ENCODE data around the gene TRIM46.

Gene TRIM46

GRCh38 chr1:155174324-155175280 lies 953 bp downstream of the TRIM46 start:
- H3K27ac Mint-ChIP-seq, result peak overlapping the region; percentile 87
- H3K9me3 Mint-ChIP-seq, result no peaks in the 10 kb centered on the region
- H3K27me3 Mint-ChIP-seq, result no peaks in the 10 kb centered on the region
- H3K4me1 Mint-ChIP-seq (ENCODE audit: low read depth), result peaks cover 55% of the 10 kb centered on the region
- peak overlapping the region; percentile 98 for H3K4me3 Mint-ChIP-seq
- H3K36me3 Mint-ChIP-seq (ENCODE audit: low read depth), result peaks cover 31% of the 10 kb centered on the region

GRCh38 chr1:155175281-155175926 lies 1.8 kb downstream of the TRIM46 start:
- Mint-ChIP-seq H3K4me3 (peak overlapping the region; percentile 98), H3K27ac (no peak overlapping the region), H3K9me3 (no peaks in the 10 kb centered on the region), H3K36me3 (ENCODE audit: low read depth) (peaks cover 25% of the 10 kb centered on the region), H3K4me1 (ENCODE audit: low read depth) (peaks cover 55% of the 10 kb centered on the region), H3K27me3 (no peaks in the 10 kb centered on the region)

DNA sequence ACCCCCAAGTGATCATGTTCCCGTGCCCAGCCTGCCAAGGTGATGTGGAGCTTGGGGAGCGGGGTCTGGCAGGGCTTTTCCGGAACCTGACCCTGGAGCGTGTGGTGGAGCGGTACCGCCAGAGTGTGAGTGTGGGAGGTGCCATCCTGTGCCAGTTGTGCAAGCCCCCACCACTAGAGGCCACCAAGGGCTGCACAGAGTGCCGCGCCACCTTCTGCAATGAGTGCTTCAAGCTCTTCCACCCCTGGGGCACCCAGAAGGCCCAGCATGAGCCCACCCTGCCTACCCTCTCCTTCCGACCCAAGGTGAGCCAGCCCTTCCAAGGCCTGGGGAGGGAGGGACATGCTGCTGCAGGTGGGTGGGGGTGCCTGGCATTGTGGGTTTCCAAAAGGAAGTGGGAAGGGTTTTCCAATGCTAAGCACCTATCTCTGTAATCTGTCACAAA lies 2.3 kb downstream of the TRIM46 start:
- Mint-ChIP-seq H3K27me3 (no peaks in the 10 kb centered on the region), H3K4me3 (no peak overlapping the region), H3K9me3 (no peaks in the 10 kb centered on the region), H3K27ac (no peak overlapping the region), H3K4me1 (ENCODE audit: low read depth) (peaks cover 55% of the 10 kb centered on the region), H3K36me3 (ENCODE audit: low read depth) (peaks cover 23% of the 10 kb centered on the region)

DNA sequence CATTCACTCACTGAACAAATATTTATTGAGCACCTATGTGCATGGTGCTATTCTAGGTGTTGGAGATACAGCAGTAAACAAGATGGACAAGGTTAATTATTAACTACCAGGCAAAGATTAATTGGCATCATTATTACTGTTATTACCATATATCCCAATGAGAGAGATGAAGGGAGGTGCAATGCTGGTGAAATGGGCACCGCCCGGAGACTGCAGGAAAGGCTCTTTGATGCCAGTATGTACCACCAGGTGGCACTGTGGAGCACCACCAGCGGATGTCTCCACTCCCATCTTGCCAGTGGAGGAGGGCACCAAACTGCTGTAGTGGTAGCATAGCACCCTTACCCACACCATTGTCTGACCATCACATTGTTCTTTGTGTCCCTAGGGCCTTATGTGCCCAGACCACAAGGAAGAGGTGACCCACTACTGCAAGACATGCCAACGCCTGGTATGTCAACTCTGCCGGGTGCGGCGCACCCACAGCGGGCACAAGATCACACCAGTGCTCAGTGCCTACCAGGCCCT lies 3.0 kb downstream of the TRIM46 start:
- Mint-ChIP-seq H3K4me1 (ENCODE audit: low read depth) (peaks cover 49% of the 10 kb centered on the region), H3K4me3 (no peak overlapping the region), H3K27ac (no peak overlapping the region), H3K27me3 (no peaks in the 10 kb centered on the region), H3K36me3 (ENCODE audit: low read depth) (peaks cover 18% of the 10 kb centered on the region), H3K9me3 (no peaks in the 10 kb centered on the region)

GRCh38 chr1:155177192-155177917 lies 3.7 kb downstream of the TRIM46 start:
- Mint-ChIP-seq H3K9me3 (no peaks in the 10 kb centered on the region), H3K27ac (no peak overlapping the region), H3K4me1 (ENCODE audit: low read depth) (peaks cover 42% of the 10 kb centered on the region), H3K36me3 (ENCODE audit: low read depth) (peaks cover 12% of the 10 kb centered on the region), H3K4me3 (no peak overlapping the region), H3K27me3 (no peaks in the 10 kb centered on the region)

DNA sequence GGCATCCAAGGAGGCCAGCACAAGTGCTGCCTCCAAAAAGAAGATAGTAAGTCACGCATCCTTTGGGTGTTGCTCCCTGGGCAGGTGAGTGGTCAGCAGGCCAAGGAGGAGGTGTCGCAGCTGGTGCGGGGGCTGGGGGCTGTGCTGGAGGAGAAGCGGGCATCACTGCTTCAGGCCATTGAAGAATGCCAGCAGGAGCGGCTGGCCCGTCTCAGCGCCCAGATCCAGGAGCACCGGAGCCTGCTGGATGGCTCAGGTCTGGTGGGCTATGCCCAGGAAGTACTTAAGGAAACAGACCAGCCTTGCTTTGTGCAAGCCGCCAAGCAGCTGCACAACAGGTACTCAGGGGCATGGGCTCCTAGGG lies 4.3 kb downstream of the TRIM46 start:
- Mint-ChIP-seq H3K4me1 (ENCODE audit: low read depth) (peaks cover 40% of the 10 kb centered on the region), H3K27me3 (no peaks in the 10 kb centered on the region), H3K9me3 (no peaks in the 10 kb centered on the region), H3K4me3 (no peak overlapping the region), H3K36me3 (ENCODE audit: low read depth) (peaks cover 12% of the 10 kb centered on the region), H3K27ac (no peak overlapping the region)

GRCh38 chr1:155178441-155179111 lies 4.9 kb downstream of the TRIM46 start:
- Mint-ChIP-seq H3K4me3 (no peak overlapping the region), H3K36me3 (ENCODE audit: low read depth) (peaks cover 8% of the 10 kb centered on the region), H3K27me3 (no peaks in the 10 kb centered on the region), H3K4me1 (ENCODE audit: low read depth) (peaks cover 33% of the 10 kb centered on the region), H3K27ac (no peak overlapping the region), H3K9me3 (no peaks in the 10 kb centered on the region)

GRCh38 chr1:155179112-155180031 lies 5.7 kb downstream of the TRIM46 start:
- H3K27me3 Mint-ChIP-seq, result no peaks in the 10 kb centered on the region
- peaks cover 8% of the 10 kb centered on the region for H3K36me3 Mint-ChIP-seq (ENCODE audit: low read depth)
- H3K27ac Mint-ChIP-seq, result no peak overlapping the region
- no peak overlapping the region for H3K4me3 Mint-ChIP-seq
- peaks cover 26% of the 10 kb centered on the region for H3K4me1 Mint-ChIP-seq (ENCODE audit: low read depth)
- no peaks in the 10 kb centered on the region for H3K9me3 Mint-ChIP-seq

- peaks cover 8% of the 10 kb centered on the region for H3K36me3 Mint-ChIP-seq (ENCODE audit: low read depth)
- no peak overlapping the region for H3K27ac Mint-ChIP-seq
- peaks cover 12% of the 10 kb centered on the region for H3K4me1 Mint-ChIP-seq (ENCODE audit: low read depth)
- H3K4me3 Mint-ChIP-seq, result no peak overlapping the region
- H3K9me3 Mint-ChIP-seq, result no peaks in the 10 kb centered on the region
- H3K27me3 Mint-ChIP-seq, result no peaks in the 10 kb centered on the region
These were observed 7.9 kb downstream of the TRIM46 start for GRCh38 chr1:155181371-155182051.

DNA sequence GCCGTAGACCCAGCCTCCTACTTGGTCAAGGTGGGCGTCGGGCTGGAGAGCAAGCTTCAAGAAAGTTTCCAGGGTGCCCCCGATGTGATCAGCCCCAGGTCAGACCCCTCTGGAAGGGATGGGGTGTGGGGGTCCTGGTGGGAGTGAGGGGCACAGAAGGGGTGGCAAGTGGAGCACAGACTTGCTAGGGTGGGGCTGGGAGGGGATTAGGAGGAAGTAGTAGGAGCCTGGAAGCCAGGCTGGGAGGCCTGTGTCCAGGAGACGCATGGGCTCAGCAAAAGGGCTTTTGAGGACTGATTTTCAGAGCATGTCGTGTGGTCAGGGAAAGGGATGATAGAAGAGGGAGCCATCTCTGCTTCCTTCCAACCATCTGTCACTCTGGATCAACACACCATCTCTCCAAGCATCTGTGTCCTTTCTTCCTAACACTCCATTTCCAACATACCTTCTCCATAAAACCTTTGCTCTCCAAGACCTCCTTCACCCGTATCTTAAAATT lies 8.5 kb downstream of the TRIM46 start:
- Mint-ChIP-seq H3K4me3 (no peak overlapping the region), H3K9me3 (no peaks in the 10 kb centered on the region), H3K27ac (no peak overlapping the region), H3K27me3 (no peaks in the 10 kb centered on the region), H3K4me1 (ENCODE audit: low read depth) (peaks cover 6% of the 10 kb centered on the region), H3K36me3 (ENCODE audit: low read depth) (peaks cover 8% of the 10 kb centered on the region)

GRCh38 chr1:155183775-155184221 lies 10.1 kb downstream of the TRIM46 start:
- Mint-ChIP-seq H3K27me3 (no peaks in the 10 kb centered on the region), H3K4me1 (ENCODE audit: low read depth) (peaks cover 9% of the 10 kb centered on the region), H3K4me3 (no peak overlapping the region), H3K27ac (no peak overlapping the region), H3K36me3 (ENCODE audit: low read depth) (no peaks in the 10 kb centered on the region), H3K9me3 (no peaks in the 10 kb centered on the region)

- no peaks in the 10 kb centered on the region for H3K36me3 Mint-ChIP-seq (ENCODE audit: low read depth)
- H3K4me3 Mint-ChIP-seq, result no peak overlapping the region
- H3K27me3 Mint-ChIP-seq, result no peaks in the 10 kb centered on the region
- H3K27ac Mint-ChIP-seq, result no peak overlapping the region
- H3K9me3 Mint-ChIP-seq, result no peaks in the 10 kb centered on the region
- peaks cover 9% of the 10 kb centered on the region for H3K4me1 Mint-ChIP-seq (ENCODE audit: low read depth)
These were observed 10.7 kb downstream of the TRIM46 start for GRCh38 chr1:155184351-155184811.
